ENCODE results near the gene GFI1. TPM values are rescaled to one million over a fixed set of nuclear protein-coding genes. Genes with fewer than 3 reads are reported as not detected.
A peak's percentile ranks its signal among the peaks of the same experiment; 100 is the strongest.

The GFI1 gene
- total and polyA plus RNA-seq, 2 of the 13 experiments (the other 11 are each of a cell fraction or from before 2014, with no cell fraction given), result 10.3 to 10.5 TPM

- TF ChIP-seq TERF1 (CRISPR knock-in tag; IDR thresholded peaks at IDR 0.05) (no peak), ZNF121 (CRISPR knock-in tag; IDR thresholded peaks at IDR 0.05) (0 out of 2 replicates have a peak, but pooled peaks have one; percentile 40), ZNF331 (CRISPR knock-in tag; IDR thresholded peaks at IDR 0.05) (peak; percentile 56; the same call in 1 of the 2 replicates), ELF3 (CRISPR knock-in tag; IDR thresholded peaks at IDR 0.05) (0 out of 2 replicates have a peak, but pooled peaks have one; percentile 33), ZSCAN29 (CRISPR knock-in tag; conservative IDR thresholded peaks at IDR 0.05) (0 out of 2 replicates have a peak, but pooled peaks have one; percentile 36), ETV6 (CRISPR knock-in tag; conservative IDR thresholded peaks at IDR 0.05) (no peak), NR2F2 (IDR thresholded peaks at IDR 0.05; ENCODE audit: borderline replicate concordance, low read depth) (no peak), ZFY (CRISPR knock-in tag; IDR thresholded peaks at IDR 0.05) (peak; percentile 62), ZSCAN9 (CRISPR knock-in tag; IDR thresholded peaks at IDR 0.05; ENCODE audit: borderline replicate concordance) (peak; percentile 37; the same call in 1 of the 2 replicates), ZNF879 (CRISPR knock-in tag; IDR thresholded peaks at IDR 0.05) (no peak), KDM4B (CRISPR knock-in tag; IDR thresholded peaks at IDR 0.05) (peak; percentile 32; the same call in 1 of the 2 replicates), NFATC3 (CRISPR knock-in tag; IDR thresholded peaks at IDR 0.05) (no peak), SP1 (IDR thresholded peaks at IDR 0.05) (no peak), SP1 (CRISPR knock-in tag; IDR thresholded peaks at IDR 0.05) (peak; percentile 37; the same call in 1 of the 2 replicates), AGO2 (optimal IDR thresholded peaks at IDR 0.05; ENCODE audit: low read depth, low read length) (no peak), ZFP62 (CRISPR knock-in tag; IDR thresholded peaks at IDR 0.05) (no peak), DBP (CRISPR knock-in tag; IDR thresholded peaks at IDR 0.05; ENCODE audit: not compliant biosample characterization) (no peak), HOXD1 (CRISPR knock-in tag; IDR thresholded peaks at IDR 0.05) (peak; percentile 63; the same call in 1 of the 2 replicates)
- TF ChIP-seq, protein P1, sequence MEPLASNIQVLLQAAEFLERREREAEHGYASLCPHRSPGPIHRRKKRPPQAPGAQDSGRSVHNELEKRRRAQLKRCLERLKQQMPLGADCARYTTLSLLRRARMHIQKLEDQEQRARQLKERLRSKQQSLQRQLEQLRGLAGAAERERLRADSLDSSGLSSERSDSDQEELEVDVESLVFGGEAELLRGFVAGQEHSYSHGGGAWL (CRISPR knock-in tag; IDR thresholded peaks at IDR 0.05), result peak; percentile 71
- TF ChIP-seq, protein P2, sequence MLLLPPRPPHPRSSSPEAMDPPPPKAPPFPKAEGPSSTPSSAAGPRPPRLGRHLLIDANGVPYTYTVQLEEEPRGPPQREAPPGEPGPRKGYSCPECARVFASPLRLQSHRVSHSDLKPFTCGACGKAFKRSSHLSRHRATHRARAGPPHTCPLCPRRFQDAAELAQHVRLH (CRISPR knock-in tag; IDR thresholded peaks at IDR 0.05; ENCODE audit: borderline replicate concordance, low read depth), result no peak
- TF ChIP-seq, protein P3, sequence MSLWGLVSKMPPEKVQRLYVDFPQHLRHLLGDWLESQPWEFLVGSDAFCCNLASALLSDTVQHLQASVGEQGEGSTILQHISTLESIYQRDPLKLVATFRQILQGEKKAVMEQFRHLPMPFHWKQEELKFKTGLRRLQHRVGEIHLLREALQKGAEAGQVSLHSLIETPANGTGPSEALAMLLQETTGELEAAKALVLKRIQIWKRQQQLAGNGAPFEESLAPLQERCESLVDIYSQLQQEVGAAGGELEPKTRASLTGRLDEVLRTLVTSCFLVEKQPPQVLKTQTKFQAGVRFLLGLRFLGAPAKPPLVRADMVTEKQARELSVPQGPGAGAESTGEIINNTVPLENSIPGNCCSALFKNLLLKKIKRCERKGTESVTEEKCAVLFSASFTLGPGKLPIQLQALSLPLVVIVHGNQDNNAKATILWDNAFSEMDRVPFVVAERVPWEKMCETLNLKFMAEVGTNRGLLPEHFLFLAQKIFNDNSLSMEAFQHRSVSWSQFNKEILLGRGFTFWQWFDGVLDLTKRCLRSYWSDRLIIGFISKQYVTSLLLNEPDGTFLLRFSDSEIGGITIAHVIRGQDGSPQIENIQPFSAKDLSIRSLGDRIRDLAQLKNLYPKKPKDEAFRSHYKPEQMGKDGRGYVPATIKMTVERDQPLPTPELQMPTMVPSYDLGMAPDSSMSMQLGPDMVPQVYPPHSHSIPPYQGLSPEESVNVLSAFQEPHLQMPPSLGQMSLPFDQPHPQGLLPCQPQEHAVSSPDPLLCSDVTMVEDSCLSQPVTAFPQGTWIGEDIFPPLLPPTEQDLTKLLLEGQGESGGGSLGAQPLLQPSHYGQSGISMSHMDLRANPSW (CRISPR knock-in tag; IDR thresholded peaks at IDR 0.05; ENCODE audit: borderline replicate concordance), result no peak
- TF ChIP-seq, protein P4, sequence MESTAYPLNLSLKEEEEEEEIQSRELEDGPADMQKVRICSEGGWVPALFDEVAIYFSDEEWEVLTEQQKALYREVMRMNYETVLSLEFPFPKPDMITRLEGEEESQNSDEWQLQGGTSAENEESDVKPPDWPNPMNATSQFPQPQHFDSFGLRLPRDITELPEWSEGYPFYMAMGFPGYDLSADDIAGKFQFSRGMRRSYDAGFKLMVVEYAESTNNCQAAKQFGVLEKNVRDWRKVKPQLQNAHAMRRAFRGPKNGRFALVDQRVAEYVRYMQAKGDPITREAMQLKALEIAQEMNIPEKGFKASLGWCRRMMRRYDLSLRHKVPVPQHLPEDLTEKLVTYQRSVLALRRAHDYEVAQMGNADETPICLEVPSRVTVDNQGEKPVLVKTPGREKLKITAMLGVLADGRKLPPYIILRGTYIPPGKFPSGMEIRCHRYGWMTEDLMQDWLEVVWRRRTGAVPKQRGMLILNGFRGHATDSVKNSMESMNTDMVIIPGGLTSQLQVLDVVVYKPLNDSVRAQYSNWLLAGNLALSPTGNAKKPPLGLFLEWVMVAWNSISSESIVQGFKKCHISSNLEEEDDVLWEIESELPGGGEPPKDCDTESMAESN (CRISPR knock-in tag; conservative IDR thresholded peaks at IDR 0.05), result no peak
These were observed at the start of gene GFI1 (continued) for GRCh38 chr1:92486251-92487077.

Data from HepG2 (cell line).